A549 treated with CpdA at 1 μM for 4 hours (cell line): ENCODE measurements around the gene SIGMAR1. TPM values are rescaled to one million over a fixed set of nuclear protein-coding genes. Genes with fewer than 3 reads are reported as not detected.

Experiments
- total RNA-seq: library from RNA; stranded (reverse); fragments of 200-300 nt; extraction: Qiagen RNA extraction; gene quantifications from 5 replicates; pipeline ENCODE4 v1.2.3, GENCODE V29; 2022; ENCODE audit warnings: low read depth

SIGMAR1 gene
- total RNA-seq: 146 to 204 TPM (median 198 TPM) in 5 replicates

GRCh38 chr9:34637356-34638137 is at the start of gene SIGMAR1:
Gene SIGMAR1, minus strand, starts transcription at chr9:34637787. Its CDS starts 90 bp downstream, at chr9:34637697.

GRCh38 chr9:34662526-34663302 is 25.1 kb upstream of the SIGMAR1 start, which contains the start of gene CCL27:
Gene CCL27, minus strand, starts transcription at chr9:34662657. Its CDS starts 24 bp downstream, at chr9:34662633.

GRCh38 chr9:34651876-34652601 is 14.5 kb upstream of the SIGMAR1 start, which contains the start of gene IL11RA:
Gene IL11RA, plus strand, starts transcription at chr9:34652185. Its CDS starts 3,033 bp downstream, at chr9:34655218.

GRCh38 chr9:34646211-34647083 is 8.9 kb upstream of the SIGMAR1 start, which contains the start of gene GALT:
Gene GALT, plus strand, starts transcription at chr9:34646675. Its CDS starts 30 bp downstream, at chr9:34646705.

GRCh38 chr9:34628656-34629490 is 8.7 kb downstream of the SIGMAR1 start, which contains the start of gene ARID3C:
Gene ARID3C, minus strand, starts transcription at chr9:34629066. Its CDS starts 1,052 bp downstream, at chr9:34628014.

GRCh38 chr9:34620061-34620994 is 17.3 kb downstream of the SIGMAR1 start, which contains the start of gene DCTN3:
Gene DCTN3, minus strand, starts transcription at chr9:34620495. Its CDS starts 31 bp downstream, at chr9:34620464.

GRCh38 chr9:34611811-34612787 is 25.5 kb downstream of the SIGMAR1 start, which contains the start of gene RPP25L:
Gene RPP25L, minus strand, starts transcription at chr9:34612097. Its CDS starts 801 bp downstream, at chr9:34611296.

GRCh38 chr9:34589636-34590380 is 47.8 kb downstream of the SIGMAR1 start, which contains the start of gene CNTFR:
Gene CNTFR, minus strand, starts transcription at chr9:34589724. Its CDS starts 20,743 bp downstream, at chr9:34568981.

Other genes starting within 250 kb of the SIGMAR1 start
- 14.0 to 18.1 TPM (median 15.7 TPM) in 5 replicates for gene FAM219A, start 179.2 kb downstream of the SIGMAR1 start, total RNA-seq
- 0.07 to 0.37 TPM (median 0.09 TPM) in 4 of 5 replicates, not detected in the other for gene DNAI1, start 179.0 kb downstream of the SIGMAR1 start, total RNA-seq
- gene ENHO, start 114.8 kb downstream of the SIGMAR1 start, total RNA-seq: 1.3 to 2.3 TPM (median 2.0 TPM) in 5 replicates
- 0.08 to 0.19 TPM (median 0.10 TPM) in 5 replicates for gene CNTFR, start 48.1 kb downstream of the SIGMAR1 start, total RNA-seq
- gene RPP25L, start 25.7 kb downstream of the SIGMAR1 start, total RNA-seq: 39.7 to 50.3 TPM (median 43.1 TPM) in 5 replicates
- gene DCTN3, start 17.3 kb downstream of the SIGMAR1 start, total RNA-seq: 103 to 115 TPM (median 112 TPM) in 5 replicates
- gene ARID3C, start 8.7 kb downstream of the SIGMAR1 start, total RNA-seq: 0.15 to 0.33 TPM (median 0.23 TPM) in 4 of 5 replicates, not detected in the other
- gene GALT, start 8.9 kb upstream of the SIGMAR1 start, total RNA-seq: 15.3 to 21.3 TPM (median 18.6 TPM) in 5 replicates
- gene IL11RA, start 14.4 kb upstream of the SIGMAR1 start, total RNA-seq: 5.0 to 6.7 TPM (median 5.6 TPM) in 5 replicates
- 0.23 to 0.66 TPM (median 0.32 TPM) in 3 of 5 replicates, not detected in the others for gene CCL27, start 24.9 kb upstream of the SIGMAR1 start, total RNA-seq
- gene CCL19, start 53.5 kb upstream of the SIGMAR1 start, total RNA-seq: not detected in 5 replicates
- not detected in 5 replicates for gene CCL21, start 72.3 kb upstream of the SIGMAR1 start, total RNA-seq